ENCODE data around the gene EIF5B. TPM values are rescaled to one million over a fixed set of nuclear protein-coding genes. Genes with fewer than 3 reads are reported as not detected.

The EIF5B gene
- total RNA-seq, 4 donors from 2014 or later = 30.1 to 78.1 (median 36.4) TPM

DNA sequence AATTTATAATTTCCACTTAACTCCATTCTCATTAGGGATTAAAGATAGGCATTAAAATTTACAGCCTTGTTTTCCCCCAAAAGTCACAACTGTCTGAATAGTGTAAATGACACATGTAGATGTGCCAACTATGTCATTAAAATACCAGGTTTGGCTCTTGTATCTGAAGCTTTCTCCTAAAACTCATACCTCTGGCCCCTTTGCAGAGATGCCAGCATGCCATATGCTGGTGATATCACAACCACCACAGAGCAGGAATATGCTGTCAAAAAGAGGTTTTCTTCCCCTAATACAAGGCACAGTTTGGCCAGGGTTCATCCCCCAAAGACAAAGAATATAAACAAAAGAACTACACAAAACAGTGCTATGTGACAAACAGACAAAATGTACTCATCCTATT lies 87.2 kb downstream of the EIF5B start:
- TF ChIP-seq, protein P1, sequence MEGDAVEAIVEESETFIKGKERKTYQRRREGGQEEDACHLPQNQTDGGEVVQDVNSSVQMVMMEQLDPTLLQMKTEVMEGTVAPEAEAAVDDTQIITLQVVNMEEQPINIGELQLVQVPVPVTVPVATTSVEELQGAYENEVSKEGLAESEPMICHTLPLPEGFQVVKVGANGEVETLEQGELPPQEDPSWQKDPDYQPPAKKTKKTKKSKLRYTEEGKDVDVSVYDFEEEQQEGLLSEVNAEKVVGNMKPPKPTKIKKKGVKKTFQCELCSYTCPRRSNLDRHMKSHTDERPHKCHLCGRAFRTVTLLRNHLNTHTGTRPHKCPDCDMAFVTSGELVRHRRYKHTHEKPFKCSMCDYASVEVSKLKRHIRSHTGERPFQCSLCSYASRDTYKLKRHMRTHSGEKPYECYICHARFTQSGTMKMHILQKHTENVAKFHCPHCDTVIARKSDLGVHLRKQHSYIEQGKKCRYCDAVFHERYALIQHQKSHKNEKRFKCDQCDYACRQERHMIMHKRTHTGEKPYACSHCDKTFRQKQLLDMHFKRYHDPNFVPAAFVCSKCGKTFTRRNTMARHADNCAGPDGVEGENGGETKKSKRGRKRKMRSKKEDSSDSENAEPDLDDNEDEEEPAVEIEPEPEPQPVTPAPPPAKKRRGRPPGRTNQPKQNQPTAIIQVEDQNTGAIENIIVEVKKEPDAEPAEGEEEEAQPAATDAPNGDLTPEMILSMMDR (IDR thresholded peaks at IDR 0.05) = no peak
- DNase-seq (ENCODE audit: low spot score) = no peak
- no peak for ATAC-seq (ENCODE audit: low FRiP score)

DNA sequence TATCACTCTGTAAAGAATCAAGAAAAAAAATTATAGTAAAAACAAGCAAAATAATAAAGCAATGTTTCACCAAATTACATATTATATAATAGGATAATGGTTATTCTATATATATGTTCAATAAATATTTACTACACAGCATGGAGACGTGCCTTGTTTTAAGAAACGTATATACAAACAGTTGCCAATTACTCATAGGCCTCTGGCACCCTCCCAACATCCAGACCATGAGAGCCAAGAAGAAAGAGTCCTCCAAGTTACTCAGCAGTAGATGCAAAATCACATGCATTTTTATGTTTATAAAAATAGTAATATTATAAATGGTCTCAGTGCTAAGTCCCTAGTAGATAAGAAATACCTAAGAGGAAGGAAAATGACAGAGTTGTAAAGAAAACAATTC lies 87.8 kb downstream of the EIF5B start:
- ATAC-seq (ENCODE audit: low FRiP score) = no peak
- no peak for DNase-seq (ENCODE audit: low spot score)
- TF ChIP-seq, protein P1 (IDR thresholded peaks at IDR 0.05) = no peak

DNA sequence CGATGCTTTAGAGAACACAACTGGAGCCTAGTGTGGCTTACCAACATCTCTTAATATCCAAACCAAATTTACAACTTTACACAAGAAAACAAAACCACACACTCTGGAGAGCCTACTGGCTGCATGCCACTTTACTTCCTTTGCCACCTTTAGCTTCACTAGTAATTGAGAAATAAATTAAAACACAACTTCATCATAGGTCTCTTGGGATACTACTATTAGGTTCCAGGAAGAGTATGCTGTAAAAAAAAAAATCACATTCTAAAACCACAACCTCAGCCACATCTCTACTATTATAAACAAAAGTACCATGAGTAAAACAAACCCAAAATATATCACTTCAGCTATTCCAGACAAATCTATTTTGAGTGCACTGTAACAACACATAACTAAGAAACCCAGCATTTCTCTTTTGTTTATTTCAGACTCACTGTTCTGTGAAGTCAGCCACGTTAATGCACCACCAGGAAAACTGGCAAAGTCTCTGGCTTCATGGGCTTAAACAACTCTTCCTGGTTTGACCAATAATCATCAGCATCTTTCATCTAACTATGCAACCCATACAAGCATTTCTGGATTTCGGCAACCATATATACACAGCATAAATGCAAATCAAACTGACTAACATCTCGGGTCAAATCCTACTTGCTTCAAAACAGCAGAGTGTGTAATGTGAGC lies 93.6 kb downstream of the EIF5B start:
- TF ChIP-seq, protein P1 (IDR thresholded peaks at IDR 0.05) = no peak
- ATAC-seq (ENCODE audit: low FRiP score) (no peak), DNase-seq (ENCODE audit: low spot score) (no peak)

DNA sequence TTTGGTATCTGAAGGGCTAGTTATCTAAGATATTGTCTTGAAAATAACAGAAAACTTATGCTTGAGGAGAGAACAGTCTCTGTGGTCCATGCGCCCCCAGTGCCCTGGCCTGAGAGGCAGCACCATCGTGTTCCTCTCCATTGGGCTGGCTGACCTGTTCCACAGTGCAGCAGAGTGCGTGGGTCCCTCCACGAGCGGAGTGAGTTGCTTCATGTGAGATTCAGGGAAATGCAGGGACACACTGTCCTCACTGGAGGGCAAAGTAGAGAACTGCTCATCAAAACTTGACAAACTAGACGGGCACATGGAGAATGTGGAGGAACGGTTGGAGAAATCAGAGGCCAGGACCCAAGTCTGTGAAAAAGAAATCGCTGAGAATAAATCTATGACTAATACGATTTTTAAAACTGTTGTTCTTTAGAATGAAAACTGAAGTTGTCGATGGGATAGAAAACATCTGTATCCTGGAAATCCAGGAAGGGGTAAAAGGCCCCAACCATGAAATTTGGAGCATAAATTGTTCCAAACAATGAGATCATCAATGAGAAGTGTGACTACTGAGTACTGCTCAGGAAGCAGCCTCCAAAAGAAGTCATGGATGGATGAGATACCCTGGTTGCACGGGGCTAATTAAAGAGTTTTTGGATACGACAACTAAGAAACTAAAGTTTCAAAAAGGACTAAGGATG lies 94.5 kb downstream of the EIF5B start:
- ATAC-seq (ENCODE audit: low FRiP score) (no peak), DNase-seq (ENCODE audit: low spot score) (no peak)
- TF ChIP-seq, protein P1 (IDR thresholded peaks at IDR 0.05) = no peak

DNA sequence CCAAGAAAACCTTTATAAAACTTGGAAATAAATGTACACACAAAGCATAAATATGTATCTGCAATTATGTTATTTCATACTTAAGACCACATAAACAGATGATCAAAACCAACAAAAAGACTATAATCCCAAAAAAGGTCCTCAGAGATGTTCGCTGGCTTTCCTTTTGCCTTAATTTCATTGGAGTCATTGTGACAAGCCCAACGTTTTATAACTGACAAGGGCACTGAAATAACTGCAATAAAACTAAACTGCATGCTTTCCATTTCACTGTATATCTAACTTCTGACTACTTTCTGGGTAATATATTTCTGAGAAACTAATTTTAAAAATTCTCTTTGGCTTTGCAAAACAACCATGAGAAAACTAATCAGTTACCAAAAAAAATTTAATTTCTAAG lies 96.2 kb downstream of the EIF5B start:
- TF ChIP-seq, protein P1 (IDR thresholded peaks at IDR 0.05) = no peak
- ATAC-seq (ENCODE audit: low FRiP score) (no peak), DNase-seq (ENCODE audit: low spot score) (no peak)

DNA sequence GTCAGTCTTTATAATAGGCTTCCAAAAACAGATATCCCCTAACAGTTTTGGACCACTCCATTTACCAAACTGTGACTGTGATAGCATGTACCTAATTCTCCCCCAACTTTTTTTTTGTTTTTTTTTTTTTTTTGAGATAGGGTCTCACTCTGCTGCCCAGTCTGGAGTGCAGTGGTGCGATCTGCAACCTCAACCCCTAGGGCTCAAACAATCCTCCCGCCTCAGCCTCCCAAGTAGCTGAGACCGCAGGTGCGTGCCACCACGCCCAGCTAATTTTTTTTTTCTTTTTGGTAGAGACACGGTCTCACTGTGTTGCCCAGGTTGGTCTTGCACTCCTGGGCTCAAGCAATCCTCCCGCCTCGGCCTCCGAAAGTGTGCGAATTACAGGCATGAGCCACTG lies 99.7 kb downstream of the EIF5B start:
- DNase-seq (ENCODE audit: low spot score) (no peak), ATAC-seq (ENCODE audit: low FRiP score) (no peak)
- TF ChIP-seq, protein P1 (IDR thresholded peaks at IDR 0.05) = no peak
